H1 (cell line): ENCODE results near the gene TMEM120B. TPM values are rescaled to one million over a fixed set of nuclear protein-coding genes. Genes with fewer than 3 reads are reported as not detected.

Source experiments
- CHD1 ChIP-seq: IDR thresholded peaks from 2 replicates; pipeline ENCODE4 v1.6.1; 2012; ENCODE audit warnings: low read depth, low read length, improper control_type of control experiment
- SAP30 ChIP-seq: fragments of 300-600 bp; sonication (generic); IDR thresholded peaks from 2 replicates; pipeline ENCODE4 v1.7.1; 2012; ENCODE audit warnings: low read length, moderate library complexity, mild to moderate bottlenecking, inconsistent platforms; ENCODE audit not compliant: insufficient read depth, insufficient replicate concordance
- polyA plus RNA-seq, 7 experiments: library from polyadenylated mRNA; depleted of rRNA in 3 of 7; stranded (reverse) in 5 of 7; unstranded in 2 of 7; fragments of >200 nt in 5 of 7; fragments of 200-250 nt in 2 of 7; gene quantifications; 1 replicate in 5 of 7; 2 replicates in 1 of 7; 4 replicates in 1 of 7; pipeline versions ENCODE4 v1.2.1 to v1.2.3, GENCODE V29; 2011 to 2013; ENCODE audit warnings: missing spikeins in 2 of 7, mixed read lengths in 2 of 7
- total RNA-seq: library from RNA; stranded (reverse); fragmentation: NEBNext Ultra II Directional; extraction: Animal tissue kit (Norgen Biotek cat#: 25700); gene quantifications from 2 replicates; pipeline ENCODE4 v1.2.1, GENCODE V29; 2021
- TF ChIP-seq, protein P1 (sequence below): fragments of 300-600 bp; sonication (generic); IDR thresholded peaks from 2 replicates; pipeline ENCODE4 v1.7.1; 2012; ENCODE audit warnings: low read length, moderate library complexity, mild to moderate bottlenecking, inconsistent platforms; ENCODE audit not compliant: insufficient replicate concordance

Gene TMEM120B
- total and polyA plus RNA-seq, 2 of the 8 experiments (the other 6 are each of a cell fraction or from before 2014, with no cell fraction given), result 22.0 to 29.1 TPM

DNA sequence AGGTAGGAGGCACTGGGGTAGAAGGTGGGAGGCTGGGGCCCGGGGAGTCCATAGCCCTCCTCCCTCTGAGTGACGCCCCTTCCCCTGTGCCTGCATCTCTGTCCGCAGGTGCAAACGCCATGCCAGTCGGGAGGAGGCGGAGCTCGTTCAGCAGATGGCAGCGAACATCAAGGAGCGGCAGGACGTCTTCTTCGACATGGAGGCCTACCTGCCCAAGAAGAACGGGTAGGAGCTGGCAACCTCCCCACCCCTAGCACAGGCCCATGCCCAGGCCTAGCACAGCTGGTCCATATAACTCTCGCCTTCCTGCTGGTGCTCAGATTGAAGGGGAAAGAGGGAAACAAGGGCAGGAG is 35.6 kb downstream of the TMEM120B start (continued):
- TF ChIP-seq, protein P1, sequence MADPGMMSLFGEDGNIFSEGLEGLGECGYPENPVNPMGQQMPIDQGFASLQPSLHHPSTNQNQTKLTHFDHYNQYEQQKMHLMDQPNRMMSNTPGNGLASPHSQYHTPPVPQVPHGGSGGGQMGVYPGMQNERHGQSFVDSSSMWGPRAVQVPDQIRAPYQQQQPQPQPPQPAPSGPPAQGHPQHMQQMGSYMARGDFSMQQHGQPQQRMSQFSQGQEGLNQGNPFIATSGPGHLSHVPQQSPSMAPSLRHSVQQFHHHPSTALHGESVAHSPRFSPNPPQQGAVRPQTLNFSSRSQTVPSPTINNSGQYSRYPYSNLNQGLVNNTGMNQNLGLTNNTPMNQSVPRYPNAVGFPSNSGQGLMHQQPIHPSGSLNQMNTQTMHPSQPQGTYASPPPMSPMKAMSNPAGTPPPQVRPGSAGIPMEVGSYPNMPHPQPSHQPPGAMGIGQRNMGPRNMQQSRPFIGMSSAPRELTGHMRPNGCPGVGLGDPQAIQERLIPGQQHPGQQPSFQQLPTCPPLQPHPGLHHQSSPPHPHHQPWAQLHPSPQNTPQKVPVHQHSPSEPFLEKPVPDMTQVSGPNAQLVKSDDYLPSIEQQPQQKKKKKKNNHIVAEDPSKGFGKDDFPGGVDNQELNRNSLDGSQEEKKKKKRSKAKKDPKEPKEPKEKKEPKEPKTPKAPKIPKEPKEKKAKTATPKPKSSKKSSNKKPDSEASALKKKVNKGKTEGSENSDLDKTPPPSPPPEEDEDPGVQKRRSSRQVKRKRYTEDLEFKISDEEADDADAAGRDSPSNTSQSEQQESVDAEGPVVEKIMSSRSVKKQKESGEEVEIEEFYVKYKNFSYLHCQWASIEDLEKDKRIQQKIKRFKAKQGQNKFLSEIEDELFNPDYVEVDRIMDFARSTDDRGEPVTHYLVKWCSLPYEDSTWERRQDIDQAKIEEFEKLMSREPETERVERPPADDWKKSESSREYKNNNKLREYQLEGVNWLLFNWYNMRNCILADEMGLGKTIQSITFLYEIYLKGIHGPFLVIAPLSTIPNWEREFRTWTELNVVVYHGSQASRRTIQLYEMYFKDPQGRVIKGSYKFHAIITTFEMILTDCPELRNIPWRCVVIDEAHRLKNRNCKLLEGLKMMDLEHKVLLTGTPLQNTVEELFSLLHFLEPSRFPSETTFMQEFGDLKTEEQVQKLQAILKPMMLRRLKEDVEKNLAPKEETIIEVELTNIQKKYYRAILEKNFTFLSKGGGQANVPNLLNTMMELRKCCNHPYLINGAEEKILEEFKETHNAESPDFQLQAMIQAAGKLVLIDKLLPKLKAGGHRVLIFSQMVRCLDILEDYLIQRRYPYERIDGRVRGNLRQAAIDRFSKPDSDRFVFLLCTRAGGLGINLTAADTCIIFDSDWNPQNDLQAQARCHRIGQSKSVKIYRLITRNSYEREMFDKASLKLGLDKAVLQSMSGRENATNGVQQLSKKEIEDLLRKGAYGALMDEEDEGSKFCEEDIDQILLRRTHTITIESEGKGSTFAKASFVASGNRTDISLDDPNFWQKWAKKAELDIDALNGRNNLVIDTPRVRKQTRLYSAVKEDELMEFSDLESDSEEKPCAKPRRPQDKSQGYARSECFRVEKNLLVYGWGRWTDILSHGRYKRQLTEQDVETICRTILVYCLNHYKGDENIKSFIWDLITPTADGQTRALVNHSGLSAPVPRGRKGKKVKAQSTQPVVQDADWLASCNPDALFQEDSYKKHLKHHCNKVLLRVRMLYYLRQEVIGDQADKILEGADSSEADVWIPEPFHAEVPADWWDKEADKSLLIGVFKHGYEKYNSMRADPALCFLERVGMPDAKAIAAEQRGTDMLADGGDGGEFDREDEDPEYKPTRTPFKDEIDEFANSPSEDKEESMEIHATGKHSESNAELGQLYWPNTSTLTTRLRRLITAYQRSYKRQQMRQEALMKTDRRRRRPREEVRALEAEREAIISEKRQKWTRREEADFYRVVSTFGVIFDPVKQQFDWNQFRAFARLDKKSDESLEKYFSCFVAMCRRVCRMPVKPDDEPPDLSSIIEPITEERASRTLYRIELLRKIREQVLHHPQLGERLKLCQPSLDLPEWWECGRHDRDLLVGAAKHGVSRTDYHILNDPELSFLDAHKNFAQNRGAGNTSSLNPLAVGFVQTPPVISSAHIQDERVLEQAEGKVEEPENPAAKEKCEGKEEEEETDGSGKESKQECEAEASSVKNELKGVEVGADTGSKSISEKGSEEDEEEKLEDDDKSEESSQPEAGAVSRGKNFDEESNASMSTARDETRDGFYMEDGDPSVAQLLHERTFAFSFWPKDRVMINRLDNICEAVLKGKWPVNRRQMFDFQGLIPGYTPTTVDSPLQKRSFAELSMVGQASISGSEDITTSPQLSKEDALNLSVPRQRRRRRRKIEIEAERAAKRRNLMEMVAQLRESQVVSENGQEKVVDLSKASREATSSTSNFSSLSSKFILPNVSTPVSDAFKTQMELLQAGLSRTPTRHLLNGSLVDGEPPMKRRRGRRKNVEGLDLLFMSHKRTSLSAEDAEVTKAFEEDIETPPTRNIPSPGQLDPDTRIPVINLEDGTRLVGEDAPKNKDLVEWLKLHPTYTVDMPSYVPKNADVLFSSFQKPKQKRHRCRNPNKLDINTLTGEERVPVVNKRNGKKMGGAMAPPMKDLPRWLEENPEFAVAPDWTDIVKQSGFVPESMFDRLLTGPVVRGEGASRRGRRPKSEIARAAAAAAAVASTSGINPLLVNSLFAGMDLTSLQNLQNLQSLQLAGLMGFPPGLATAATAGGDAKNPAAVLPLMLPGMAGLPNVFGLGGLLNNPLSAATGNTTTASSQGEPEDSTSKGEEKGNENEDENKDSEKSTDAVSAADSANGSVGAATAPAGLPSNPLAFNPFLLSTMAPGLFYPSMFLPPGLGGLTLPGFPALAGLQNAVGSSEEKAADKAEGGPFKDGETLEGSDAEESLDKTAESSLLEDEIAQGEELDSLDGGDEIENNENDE, result no peak
- TF ChIP-seq CHD1 (no peak), SAP30 (no peak)
